Hematopoietic multipotent progenitor cell treated with erythropoietin and hydrocortisone succinate and interleukin-3 and kit ligand, for 15 days (in vitro differentiated cells): ENCODE measurements around the gene CACNB2.
"Not testable (repeated sequence)": the region's sequence is repeated elsewhere in the genome, so short reads cannot be mapped to it uniquely, and the experiment has no call there.

Experiments
- DNase-seq: peaks from one replicate; pipeline ENCODE4 v3.0.0-alpha.2; 2015; ENCODE audit warnings: low spot score

The CACNB2 gene

DNA sequence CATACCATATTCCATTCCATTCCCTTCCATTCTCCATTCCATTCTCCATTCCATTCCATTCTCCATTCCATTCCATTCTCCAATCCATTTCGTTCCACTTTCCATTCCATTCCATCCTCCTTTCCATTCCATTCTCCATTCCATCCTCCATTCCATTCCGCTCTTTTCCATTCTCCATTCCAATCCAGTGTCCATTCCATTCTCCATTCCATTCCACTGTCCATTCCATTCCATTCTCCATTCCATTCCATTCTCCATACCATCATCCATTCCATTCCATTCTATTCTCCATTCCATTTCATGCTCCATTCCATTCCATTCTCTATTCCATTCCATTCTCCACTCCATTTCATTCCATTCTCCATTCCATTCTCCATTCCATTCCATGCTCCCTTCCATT is 430.2 kb downstream of the CACNB2 start:
- not testable (repeated sequence) for DNase-seq

DNA sequence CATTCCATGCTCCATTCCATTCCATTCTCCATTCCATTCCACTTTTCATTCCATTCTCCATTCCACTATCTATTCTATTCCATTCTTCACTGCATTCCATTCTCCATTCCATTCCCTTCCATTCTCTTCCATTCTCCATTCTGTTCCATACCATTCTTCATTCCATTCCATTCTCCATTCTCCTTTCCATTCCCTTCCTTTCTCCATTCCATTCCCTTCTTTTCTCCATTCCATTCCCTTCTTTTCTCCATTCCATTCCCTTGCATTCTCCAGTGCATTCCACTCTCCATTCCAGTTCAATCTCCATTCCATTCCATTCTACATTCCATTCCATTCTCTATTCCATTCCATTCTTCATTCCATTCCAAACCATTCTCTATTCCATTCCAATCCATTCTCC is 430.9 kb downstream of the CACNB2 start:
- no peak for DNase-seq

DNA sequence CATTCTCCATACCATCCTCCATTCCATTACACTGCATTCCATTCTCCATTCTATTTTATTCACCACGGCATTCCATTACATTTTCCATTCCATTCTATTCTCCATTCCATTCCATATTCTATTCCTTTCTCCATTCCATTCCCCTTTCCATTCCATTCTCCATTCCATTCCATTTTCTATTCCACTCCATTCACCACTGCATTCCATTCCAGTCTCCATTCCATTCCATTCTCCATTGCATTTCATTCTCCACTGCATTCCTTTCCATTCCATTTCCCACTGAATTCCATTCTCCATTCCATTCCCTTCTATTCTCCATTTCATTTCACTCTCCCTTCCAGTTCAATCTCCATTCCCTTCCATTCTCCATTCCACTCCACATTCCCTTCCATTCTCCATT is 431.6 kb downstream of the CACNB2 start:
- no peak for DNase-seq

- no peak for DNase-seq
Observed at GRCh38 chr10:18572959-18573561, 432.8 kb downstream of the CACNB2 start.

DNA sequence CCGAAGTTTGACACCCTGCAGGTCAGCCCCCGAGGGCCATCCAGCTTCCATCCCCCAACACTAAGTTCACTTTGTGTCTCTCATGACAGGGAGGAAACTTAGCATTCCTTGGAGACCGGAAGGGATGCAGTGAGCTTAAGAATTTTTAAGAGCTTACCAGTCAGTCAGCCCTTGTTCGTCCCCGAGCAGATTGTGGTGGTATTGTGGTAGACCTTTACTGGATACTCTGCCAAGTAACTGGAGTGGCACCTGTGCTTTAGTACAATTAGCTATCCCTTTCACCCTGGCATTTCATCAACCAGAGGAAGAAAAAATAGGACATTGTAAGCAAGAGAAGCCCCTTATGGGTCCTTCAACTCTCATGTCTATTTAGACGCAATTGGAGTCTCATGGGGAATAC is 436.4 kb downstream of the CACNB2 start:
- DNase-seq: no peak

DNA sequence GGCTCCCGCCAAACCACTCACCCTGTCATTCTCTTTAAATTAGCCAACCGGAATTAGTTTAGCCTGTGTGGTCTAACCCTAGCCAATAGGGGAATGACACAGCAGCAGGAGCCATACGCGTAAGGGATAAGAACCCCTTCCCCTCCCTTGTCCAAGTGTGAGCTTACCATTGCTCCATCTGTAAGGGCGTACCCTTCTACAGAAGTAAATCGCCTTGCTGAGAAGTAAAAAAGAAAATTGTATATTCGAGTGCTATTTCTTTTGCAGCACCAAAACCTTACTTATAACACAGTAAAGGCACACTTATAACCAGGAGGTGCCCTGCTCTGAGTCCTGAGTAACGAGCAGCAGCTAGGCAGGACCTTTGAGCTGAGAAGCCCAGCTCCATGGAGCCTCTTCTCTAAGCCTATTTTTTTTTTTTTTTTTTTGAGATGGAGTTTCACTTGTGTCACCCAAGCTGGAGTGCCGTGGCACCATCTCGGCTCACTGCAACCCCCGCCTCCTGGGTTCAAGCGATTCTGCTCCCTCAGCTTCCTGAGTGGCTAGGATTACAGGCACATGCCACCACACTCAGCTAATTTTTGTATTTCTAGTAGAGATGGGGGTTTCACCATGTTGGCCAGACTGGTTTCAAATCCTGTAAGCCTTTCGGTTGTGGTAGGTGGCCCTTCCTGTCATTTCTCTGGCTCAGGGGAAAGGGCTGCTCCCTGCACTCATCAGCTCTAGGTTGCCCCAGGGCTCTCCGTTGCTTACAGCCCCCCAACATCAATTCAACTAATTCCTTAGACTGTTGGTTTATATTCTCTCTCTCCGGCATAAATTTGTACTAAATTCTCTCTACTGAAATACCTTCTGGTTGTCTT is 437.8 kb downstream of the CACNB2 start:
- DNase-seq: no peak

DNA sequence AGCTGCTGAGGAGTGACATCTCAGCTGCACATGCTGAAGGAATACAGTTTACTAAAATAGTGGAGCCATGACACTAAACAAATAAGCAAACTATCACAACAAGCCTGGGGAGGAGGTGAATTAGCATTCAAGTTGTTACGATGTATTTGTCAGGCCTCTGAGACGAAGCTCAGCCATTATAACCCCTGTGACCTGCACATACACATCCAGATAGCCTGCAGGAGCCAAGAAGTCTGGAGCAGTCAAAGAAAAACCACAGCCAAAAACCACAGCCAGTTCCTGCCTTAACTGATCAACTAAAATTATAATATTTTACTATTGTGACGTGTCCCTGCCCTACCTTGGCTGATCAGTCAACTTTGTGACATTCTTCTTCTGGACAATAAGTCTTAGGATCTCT is 442.6 kb downstream of the CACNB2 start:
- DNase-seq: no peak

GRCh38 chr10:18583575-18584270 is 443.5 kb downstream of the CACNB2 start:
- peak; percentile 10 for DNase-seq

GRCh38 chr10:18586637-18587036 is 446.4 kb downstream of the CACNB2 start:
- not testable (repeated sequence) for DNase-seq

GRCh38 chr10:18591141-18591540 is 450.9 kb downstream of the CACNB2 start:
- DNase-seq: not testable (repeated sequence)
